Left ventricle myocardium inferior (tissue), 1 donor: ENCODE results near the gene XK. TPM values are rescaled to one million over a fixed set of nuclear protein-coding genes. Genes with fewer than 3 reads are reported as not detected.

Source experiments
- DNase-seq: peaks from one replicate; pipeline ENCODE4 v3.0.0-alpha.2; 2020
- H3K27ac ChIP-seq: fragments of 200-600 bp; replicated peaks from 2 replicates; pipeline ENCODE4 v1.8.0; 2021
- H3K27me3 ChIP-seq: fragments of 200-600 bp; 2 replicates; pipeline ENCODE4 v1.8.0; 2021; ENCODE audit warnings: low read depth
- H3K36me3 ChIP-seq: fragments of 200-600 bp; 2 replicates; pipeline ENCODE4 v1.8.0; 2021
- H3K4me1 ChIP-seq: fragments of 200-600 bp; 2 replicates; pipeline ENCODE4 v1.8.0; 2021
- H3K4me3 ChIP-seq: fragments of 200-600 bp; 2 replicates; pipeline ENCODE4 v1.8.0; 2021; ENCODE audit warnings: mild to moderate bottlenecking, moderate library complexity
- H3K9me3 ChIP-seq: fragments of 200-600 bp; replicated peaks from 2 replicates; pipeline ENCODE4 v1.8.0; 2021
- CTCF ChIP-seq: fragments of 200-600 bp; IDR thresholded peaks from 2 replicates; pipeline ENCODE4 v1.8.0; 2021; ENCODE audit warnings: antibody characterized with exemption, mild to moderate bottlenecking, borderline replicate concordance
- intact Hi-C: fragments of 100-400 bp; cut with micrococcal nuclease; formaldehyde crosslinking; loops from one replicate; pipeline ENCODE4 v1.11.0; 2022
- total RNA-seq: library from RNA; stranded (reverse); fragmentation: NEBNext Ultra II Directional; extraction: Animal tissue kit (Norgen Biotek cat#: 25700); gene quantifications from one replicate; pipeline ENCODE4 v1.2.1, GENCODE V29; 2021
- donor health status: DM: no; HTN: yes; CAD: no; lungs with severe emphysema.

XK gene
- total RNA-seq, 1 donor from 2014 or later = 11.0 TPM

GRCh38 chrX:37779857-37780256, 94.3 kb downstream of the XK start, which contains the start of gene CYBB:
Gene CYBB (plus strand): TSS chrX:37780059. CDS start chrX:37780078, 19 bp downstream.
- TF ChIP-seq CTCF = no peak
- H3K9me3 ChIP-seq = no peaks in the 10 kb centered on the region
- H3K4me1 ChIP-seq = no peaks in the 10 kb centered on the region
- DNase-seq = no peak
- H3K36me3 ChIP-seq = no peaks in the 10 kb centered on the region
- intact Hi-C loops = no loop called here
- no peaks in the 10 kb centered on the region for H3K27me3 ChIP-seq
- no peak within 1 kb of the TSS for H3K4me3 ChIP-seq
- H3K27ac ChIP-seq = no peak within 1 kb of the TSS

- H3K4me3 ChIP-seq = no peak overlapping the region
- H3K27ac ChIP-seq = no peak overlapping the region
- no peak for TF ChIP-seq CTCF
- intact Hi-C loops = no loop called here
- H3K36me3 ChIP-seq = no peaks in the 10 kb centered on the region
- no peaks in the 10 kb centered on the region for H3K4me1 ChIP-seq
- H3K9me3 ChIP-seq = no peaks in the 10 kb centered on the region
- no peak for DNase-seq
- H3K27me3 ChIP-seq = no peaks in the 10 kb centered on the region
Observed at GRCh38 chrX:37781081-37781480, 95.5 kb downstream of the XK start.

Other genes with a start within 250 kb of the XK start
- 0.27 TPM for gene LANCL3, start 114.1 kb upstream of the XK start, total RNA-seq
- 18.7 TPM for gene CYBB, start 94.3 kb downstream of the XK start, total RNA-seq
- 17.6 TPM for gene DYNLT3, start 161.8 kb downstream of the XK start, total RNA-seq